GM21515 (cell line): ENCODE measurements around the gene HSPD1.

ENCODE experiments used
- ATAC-seq: cut with Tn5 transposase; IDR thresholded peaks from one replicate; pipeline ENCODE4 v1.9.1; 2021; ENCODE audit not compliant: unreplicated experiment

The HSPD1 gene

GRCh38 chr2:197499594-197500502 is at the start of gene HSPD1, which contains the start of gene HSPE1:
HSPD1 (minus strand) TSS chr2:197499840; CDS start chr2:197498848, 992 bp downstream.
HSPE1 (plus strand) TSS chr2:197500379; CDS start chr2:197500437, 58 bp downstream.
- peak; percentile 79 for ATAC-seq

- ATAC-seq: no peak
These were observed 48.9 kb upstream of the HSPD1 start for GRCh38 chr2:197548582-197548981.

DNA sequence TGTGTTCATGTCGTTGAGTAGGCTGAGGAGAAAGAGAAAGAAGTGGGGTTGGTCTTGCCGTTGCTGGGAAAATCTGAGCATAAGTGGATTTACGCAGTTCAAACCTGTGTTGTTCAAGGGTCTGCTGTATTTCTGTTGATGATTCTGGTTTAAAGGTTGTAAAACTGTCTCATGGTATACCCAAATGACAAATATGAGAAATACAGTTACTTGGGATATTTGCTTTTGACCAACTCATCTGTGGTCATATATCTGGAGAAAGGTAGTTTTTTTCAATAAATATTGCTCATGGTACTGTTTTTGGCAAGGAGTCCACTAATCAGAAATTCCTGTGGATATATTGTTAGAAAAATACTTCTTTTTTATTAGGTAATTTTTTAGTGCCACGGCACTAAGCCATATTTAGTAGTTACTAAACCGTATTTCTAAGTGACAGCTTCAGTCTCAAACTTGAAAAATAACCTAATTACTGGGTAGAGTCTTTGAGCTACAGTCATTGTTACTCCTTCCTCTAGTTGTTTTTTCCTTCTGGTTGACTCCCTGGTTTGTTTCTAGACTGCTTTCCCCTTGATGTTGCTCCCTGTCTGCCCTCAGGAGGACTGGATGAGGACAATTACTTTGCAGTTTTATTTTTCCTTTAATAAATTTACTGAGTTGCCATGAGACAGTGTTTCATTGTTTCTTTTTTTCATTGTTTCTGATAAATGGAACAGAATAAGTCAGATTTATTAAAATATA is 47.7 kb upstream of the HSPD1 start:
- no peak for ATAC-seq

DNA sequence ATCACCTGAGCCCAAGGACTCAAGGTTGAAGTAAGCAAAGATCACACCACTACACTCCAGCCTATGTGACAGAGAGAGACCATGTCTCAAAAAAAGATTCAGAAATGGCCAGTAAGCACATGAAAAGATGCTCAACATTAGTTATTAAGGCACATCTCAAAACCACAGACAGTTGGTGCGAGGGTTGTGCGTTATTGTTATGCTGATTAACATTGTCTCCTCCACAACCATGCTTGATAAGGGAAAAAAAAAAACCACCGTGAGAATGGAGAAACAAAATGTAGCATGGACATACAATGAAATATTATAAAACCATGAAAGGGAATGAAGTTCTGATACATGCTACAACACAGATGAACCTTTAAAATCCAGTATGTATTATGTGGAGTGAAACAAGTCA is 43.6 kb upstream of the HSPD1 start:
- ATAC-seq: no peak

DNA sequence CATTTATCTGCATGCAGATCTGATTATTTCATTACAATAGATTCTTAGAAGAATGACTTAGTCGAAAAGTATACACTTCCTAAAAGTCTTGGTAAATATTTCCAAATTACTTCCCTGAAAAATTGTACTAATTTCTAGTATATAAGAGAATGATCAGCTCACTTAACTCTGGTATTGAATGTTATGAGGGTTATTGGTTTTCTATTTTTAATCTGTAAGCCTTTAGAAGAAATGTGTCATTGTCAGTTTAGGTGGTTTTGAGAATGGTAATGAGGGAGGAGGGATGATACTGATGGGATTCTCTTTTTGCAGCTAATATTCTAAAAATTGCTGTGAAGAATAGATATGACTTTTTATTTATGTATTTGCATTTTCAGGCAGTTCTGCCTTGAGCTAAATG is 40.1 kb upstream of the HSPD1 start:
- ATAC-seq: no peak

DNA sequence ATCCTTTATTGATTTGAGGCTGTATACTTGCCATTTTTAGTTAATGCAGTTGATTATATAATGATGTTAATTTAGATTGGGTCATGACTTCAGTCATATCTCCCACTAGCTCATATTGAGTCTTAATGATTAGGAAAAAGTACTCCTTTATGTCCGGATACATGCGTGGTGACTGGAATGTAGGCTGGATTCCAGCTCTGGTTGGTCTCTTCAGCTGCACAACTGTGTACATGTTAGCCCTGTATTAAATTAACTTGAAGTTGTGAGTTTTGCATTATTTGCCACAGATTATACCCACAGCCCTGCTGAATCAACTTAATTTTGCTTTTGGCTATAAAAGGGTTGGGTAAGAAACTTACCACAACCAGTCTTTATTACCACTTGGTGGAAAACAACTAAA is 38.8 kb upstream of the HSPD1 start:
- no peak for ATAC-seq

- no peak for ATAC-seq
These were observed 17.5 kb upstream of the HSPD1 start for GRCh38 chr2:197517150-197517549.

- ATAC-seq: peak; percentile 19
These were observed 16.7 kb upstream of the HSPD1 start for GRCh38 chr2:197516393-197516761.

DNA sequence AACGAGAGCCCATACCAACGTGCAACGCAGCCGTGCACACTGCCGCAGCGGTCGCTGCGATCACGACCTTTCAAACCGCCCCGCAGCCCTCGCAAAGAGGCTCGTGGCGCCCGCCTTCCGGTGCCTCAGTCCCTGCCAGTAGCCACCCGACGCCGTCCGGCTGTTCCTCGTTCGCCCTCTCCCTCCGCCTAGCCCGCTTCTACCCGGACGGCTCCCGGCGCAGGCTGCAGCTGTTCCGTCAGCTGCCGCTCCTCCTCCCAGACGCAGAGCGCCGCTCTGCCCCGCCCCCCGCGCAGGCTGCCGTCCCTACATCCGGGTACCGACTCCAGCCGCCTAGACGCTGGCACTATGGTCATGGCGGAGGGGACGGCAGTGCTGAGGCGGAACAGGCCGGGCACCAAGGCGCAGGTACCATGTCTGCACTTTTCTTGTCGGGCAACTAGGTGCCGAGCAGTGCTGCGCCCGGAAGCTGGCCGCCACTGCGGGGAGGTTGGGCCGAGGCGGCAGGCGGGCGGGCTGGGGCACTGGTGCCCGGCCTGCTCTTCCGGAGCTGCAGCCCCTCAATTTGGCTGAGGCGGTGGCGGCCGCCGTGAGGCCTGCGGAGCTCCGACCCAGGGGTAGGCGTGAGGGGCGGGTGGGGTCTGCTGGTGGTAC is 16.2 kb upstream of the HSPD1 start, which contains the start of gene MOB4:
Gene MOB4, plus strand, starts transcription at position 328 of the 654 bp plus-strand sequence. Its CDS starts 21 bp downstream, at position 349.
- ATAC-seq: peak; percentile 95

DNA sequence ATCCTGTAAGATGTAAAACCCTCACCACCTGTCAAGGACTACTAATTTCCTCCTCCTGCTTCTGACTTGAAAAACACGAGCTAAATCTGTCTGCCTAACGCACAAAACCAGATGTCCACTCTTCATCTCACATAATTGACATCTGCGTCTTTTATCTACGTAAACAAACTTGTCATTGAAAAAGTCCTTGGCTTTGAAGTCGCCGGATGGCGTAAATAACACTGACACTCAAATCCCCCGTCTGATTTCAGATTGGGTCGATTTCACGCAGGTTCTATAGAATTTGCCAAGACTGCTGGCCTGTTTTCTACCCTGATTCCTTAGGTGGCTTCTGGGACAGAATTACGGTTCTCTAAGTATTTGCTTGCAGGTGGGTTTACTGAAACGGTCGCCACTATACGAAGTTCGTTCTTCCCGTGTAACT is 15.7 kb upstream of the HSPD1 start:
- peak; percentile 12 for ATAC-seq

GRCh38 chr2:197514754-197515153 is 15.1 kb upstream of the HSPD1 start:
- ATAC-seq: no peak

GRCh38 chr2:197513915-197514314 is 14.3 kb upstream of the HSPD1 start:
- ATAC-seq: no peak

DNA sequence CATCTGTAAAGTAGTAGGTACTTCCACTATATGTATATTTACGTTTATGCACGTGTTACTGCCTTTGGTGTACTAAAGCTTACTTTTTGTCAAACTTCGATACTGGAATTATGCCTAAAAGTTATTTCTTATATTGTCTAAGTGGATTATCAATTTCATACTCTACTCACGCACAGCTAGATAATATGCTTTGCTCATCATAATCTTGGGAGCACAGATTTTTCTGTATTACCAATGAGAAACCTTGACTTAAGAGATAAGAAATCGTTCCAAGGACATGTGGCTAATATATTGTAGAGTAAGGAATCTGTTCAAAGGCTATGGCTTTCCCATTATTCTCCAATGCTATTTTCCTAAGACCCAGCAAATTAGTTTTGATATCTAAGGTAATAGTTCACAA is 7.0 kb upstream of the HSPD1 start:
- ATAC-seq: no peak

- ATAC-seq: no peak
These were observed 4.9 kb upstream of the HSPD1 start for GRCh38 chr2:197504512-197504911.

DNA sequence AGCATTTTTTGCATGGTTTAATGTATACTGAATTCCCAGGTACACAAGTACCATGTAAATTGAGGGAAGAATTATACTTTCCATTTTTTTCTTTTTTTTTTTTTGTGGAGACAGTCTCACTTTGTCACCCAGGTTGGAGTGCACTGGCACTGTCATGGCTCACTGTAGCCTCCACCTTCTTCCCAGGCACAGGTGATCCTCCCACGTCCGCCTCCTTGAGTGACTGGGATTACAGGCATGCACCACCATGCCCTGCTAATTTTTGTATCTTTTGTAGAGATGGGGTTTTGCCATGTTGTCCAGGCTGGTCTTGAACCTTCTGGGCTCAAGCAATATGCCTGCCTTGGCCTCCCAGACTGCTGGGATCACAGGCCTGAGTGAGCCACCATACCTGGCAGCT is 4.4 kb upstream of the HSPD1 start:
- no peak for ATAC-seq

GRCh38 chr2:197502685-197503084 is 3.0 kb upstream of the HSPD1 start:
- no peak for ATAC-seq

DNA sequence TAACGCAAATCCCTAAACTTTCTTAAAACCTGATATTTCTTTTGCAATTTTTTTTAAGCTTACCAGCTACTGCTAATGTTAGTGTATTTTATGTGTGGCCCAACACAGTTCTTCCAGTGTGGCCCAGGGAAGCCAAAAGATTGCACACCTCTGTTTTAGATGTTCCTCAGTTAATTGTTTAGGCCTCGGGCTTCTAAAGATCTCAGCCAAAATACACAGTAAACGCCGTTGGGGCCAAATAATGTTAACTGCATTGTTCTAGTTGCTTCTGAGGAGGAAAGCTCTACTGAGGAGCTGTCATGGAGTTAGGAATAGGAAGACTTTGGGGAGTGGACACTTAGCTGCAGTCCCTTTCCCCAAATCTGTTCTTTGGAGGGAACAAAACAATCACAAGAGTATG is 2.6 kb upstream of the HSPD1 start:
- ATAC-seq: no peak

DNA sequence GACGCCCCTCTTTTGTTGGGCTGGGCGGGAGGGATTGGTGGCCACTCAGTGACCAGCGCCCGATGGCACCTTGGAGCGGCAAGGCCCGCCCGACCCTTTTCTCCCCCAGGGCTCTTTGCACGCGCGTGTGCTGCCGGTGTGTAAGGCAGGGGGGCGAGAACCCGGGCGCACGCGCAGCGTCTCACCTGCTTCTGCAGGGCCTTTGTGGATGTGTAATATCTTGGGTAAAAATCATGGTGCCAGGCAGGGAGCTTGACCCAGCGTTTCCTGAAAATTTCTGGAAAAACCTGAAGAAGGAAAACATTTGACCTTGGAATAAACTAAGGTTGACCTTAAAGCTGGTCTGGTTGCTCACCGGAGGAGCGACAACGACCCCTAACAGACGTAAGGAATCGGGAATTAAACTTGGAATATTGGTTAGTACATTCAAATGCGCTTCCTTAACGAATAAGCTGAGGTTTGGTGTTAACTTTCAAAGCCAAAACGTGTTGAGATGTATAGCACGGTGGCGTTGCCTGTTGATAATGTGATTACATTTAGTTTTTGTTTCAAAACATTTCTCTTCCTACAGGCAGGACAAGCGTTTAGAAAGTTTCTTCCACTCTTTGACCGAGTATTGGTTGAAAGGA is 977 bp upstream of the HSPD1 start:
- peak; percentile 8 for ATAC-seq

GRCh38 chr2:197498937-197499593 is 575 bp downstream of the HSPD1 start:
- ATAC-seq: peak; percentile 11

- ATAC-seq: no peak
These were observed 1.3 kb downstream of the HSPD1 start for GRCh38 chr2:197498235-197498936.
